ENCODE results near the gene OTUB1.

Gene OTUB1

GRCh38 chr11:63969461-63969860 is 16.8 kb upstream of the OTUB1 start:
- no peak for TF ChIP-seq CTCF (IDR thresholded peaks at IDR 0.05)

DNA sequence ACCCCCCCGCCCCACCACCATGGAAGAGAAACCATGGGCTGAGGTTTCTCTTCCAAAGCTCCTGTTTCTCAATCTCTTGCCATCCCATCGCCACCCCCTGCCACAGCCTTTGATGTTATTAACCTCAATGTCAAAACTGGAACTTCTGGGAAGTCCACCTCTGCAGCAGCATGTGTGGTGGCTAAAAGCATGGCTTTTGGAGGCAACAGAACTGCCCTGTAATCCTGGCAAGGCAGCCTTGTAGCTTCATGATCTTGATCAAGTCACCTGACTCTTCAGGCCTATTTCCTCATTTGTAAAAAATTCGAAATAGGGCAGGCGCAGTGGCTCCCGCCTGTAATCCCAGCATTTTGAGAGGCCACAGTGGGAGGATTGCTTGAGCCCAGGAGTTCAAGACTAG is 15.3 kb upstream of the OTUB1 start:
- no peak for TF ChIP-seq CTCF (IDR thresholded peaks at IDR 0.05)

GRCh38 chr11:63974259-63975143 is 11.7 kb upstream of the OTUB1 start, which contains the start of gene COX8A:
Gene COX8A, plus strand, starts transcription at chr11:63974620. Its CDS starts 61 bp downstream, at chr11:63974681.
- TF ChIP-seq CTCF (IDR thresholded peaks at IDR 0.05) = no peak

DNA sequence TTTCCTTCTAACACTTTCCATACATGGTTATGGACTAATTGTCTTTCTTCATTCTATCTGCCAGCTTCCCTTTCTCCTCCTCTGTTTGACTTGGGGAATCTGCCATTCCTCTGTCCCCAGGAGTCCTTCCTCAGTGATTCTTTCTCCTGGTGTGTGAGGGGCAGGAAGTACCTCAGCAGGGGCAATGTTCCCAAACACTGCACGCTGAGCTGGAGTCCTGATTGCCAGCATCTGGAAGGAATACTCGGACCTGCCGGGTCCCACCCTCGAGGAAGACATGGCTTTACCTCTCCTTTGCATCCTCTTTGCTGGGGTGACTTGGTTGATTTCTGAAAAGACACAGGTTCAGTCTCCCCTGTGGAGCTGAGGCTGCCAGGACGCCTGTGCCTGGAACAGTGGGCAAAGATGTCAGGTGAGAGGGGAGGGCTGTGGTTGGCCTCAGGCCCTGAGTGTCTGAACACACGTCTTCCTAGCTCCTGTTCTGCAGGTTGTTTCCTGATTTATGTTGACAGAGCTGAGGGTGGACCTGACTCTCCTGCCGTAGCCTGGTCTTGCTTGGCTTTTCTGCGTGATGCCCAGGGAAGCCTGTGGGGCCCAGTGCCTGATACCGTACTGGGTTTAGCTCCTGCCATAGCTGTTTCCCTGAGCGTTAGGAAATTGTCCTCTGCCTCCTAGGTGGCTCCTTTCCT is 7.5 kb upstream of the OTUB1 start:
- no peak for TF ChIP-seq CTCF (IDR thresholded peaks at IDR 0.05)

GRCh38 chr11:63979426-63979825 is 6.8 kb upstream of the OTUB1 start:
- no peak for TF ChIP-seq CTCF (IDR thresholded peaks at IDR 0.05)

GRCh38 chr11:63985812-63986155 is 454 bp upstream of the OTUB1 start:
- TF ChIP-seq CTCF (IDR thresholded peaks at IDR 0.05) = no peak

DNA sequence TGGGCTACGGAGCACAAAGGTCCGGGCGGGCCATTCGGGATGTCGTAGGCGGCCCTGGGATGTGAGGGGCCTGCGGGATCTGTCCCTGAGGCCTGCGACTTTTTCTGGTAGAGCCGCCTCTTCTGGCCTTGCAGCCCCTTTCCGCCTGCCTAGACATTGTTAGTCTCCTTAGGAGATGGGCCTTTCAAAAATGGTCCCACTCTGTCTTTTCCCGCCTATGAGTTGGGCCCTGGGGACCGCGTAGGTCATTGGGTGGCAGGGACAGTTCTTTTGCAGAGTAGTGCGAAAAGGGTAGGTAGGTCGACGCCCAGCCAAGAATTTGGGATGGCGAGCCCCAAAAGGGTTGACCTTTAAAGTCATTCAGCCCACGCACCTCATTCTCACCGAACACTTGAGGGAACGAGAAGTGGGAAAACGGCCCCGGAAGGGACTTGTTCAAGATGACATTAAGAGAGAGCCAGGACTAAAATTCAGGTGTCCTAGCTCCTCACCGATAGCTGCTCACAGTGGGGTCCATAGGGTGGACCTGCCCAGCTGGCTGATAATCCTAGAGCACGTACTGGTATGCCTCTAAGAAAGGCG is 785 bp downstream of the OTUB1 start:
- no peak for TF ChIP-seq CTCF (IDR thresholded peaks at IDR 0.05)

All from LNCAP (cell line).